CD4-positive, alpha-beta T cell (primary cell): ENCODE data around the gene MYB. TPM values are rescaled to one million over a fixed set of nuclear protein-coding genes. Genes with fewer than 3 reads are reported as not detected.
A peak's percentile ranks its signal among the peaks of the same experiment; 100 is the strongest.

Experiments
- ATAC-seq: fragments of 200-7000 bp; cut with Tn5 transposase; one replicate; pipeline ENCODE4 v1.10.0; 2022; ENCODE audit warnings: mild to moderate bottlenecking; ENCODE audit not compliant: poor library complexity
- CTCF ChIA-PET: fragments of 350-600 bp; sonication (Branson Sonifier 250); formaldehyde crosslinking; loops from one replicate; lab custom pipeline; 2021; ENCODE audit warnings: antibody characterized with exemption, inconsistent platforms; lab: Charles Lee
- POLR2A ChIA-PET: fragments of 350-600 bp; sonication (Branson Sonifier 250); formaldehyde crosslinking; loops from one replicate; lab custom pipeline; 2021; ENCODE audit warnings: antibody characterized with exemption, inconsistent platforms; lab: Charles Lee
- DNase-seq, 14 experiments: peaks; one replicate each; pipeline ENCODE4 v3.0.0-alpha.2; 2013 to 2020; ENCODE audit warnings: mixed read lengths in 2 of 14
- H3K27ac ChIP-seq, 2 donors: one replicate each; pipeline versions ENCODE4 v1.5.1 to v1.7.0; 2013; ENCODE audit warnings: low read length in 2 of 2, low read depth in 1 of 2, mild to moderate bottlenecking in 1 of 2
- H3K27me3 ChIP-seq, 2 experiments: 1 replicate in 1 of 2; 2 replicates in 1 of 2; pipeline versions ENCODE4 v1.6.1 to v1.7.0; 2013; ENCODE audit warnings: low read length in 2 of 2, control low read depth in 1 of 2, mild to moderate bottlenecking in 1 of 2, moderate library complexity in 1 of 2; ENCODE audit not compliant: insufficient read depth in 2 of 2, control insufficient read depth in 1 of 2
- H3K36me3 ChIP-seq: one replicate; pipeline ENCODE4 v1.6.1; 2013; ENCODE audit warnings: low read length, control low read depth; ENCODE audit not compliant: insufficient read depth
- H3K4me1 ChIP-seq: one replicate; pipeline ENCODE4 v1.6.1; 2013; ENCODE audit warnings: low read length, control low read depth; ENCODE audit not compliant: insufficient read depth
- H3K4me3 ChIP-seq: one replicate; pipeline ENCODE4 v1.5.1; 2013; ENCODE audit warnings: mild to moderate bottlenecking, low read length, moderate library complexity
- H3K9me3 ChIP-seq, 2 experiments: 1 replicate in 1 of 2; 2 replicates in 1 of 2; pipeline versions ENCODE4 v1.6.1 to v1.7.0; 2013; ENCODE audit warnings: low read length in 2 of 2, mild to moderate bottlenecking in 2 of 2, control low read depth in 1 of 2, moderate library complexity in 1 of 2; ENCODE audit not compliant: control insufficient read depth in 1 of 2, insufficient read depth in 1 of 2
- H3K27ac Mint-ChIP-seq: one replicate; pipeline ENCODE4 v1.8.0; 2020; ENCODE audit warnings: mixed read lengths
- H3K27me3 Mint-ChIP-seq: one replicate; pipeline ENCODE4 v1.8.0; 2021; ENCODE audit warnings: mixed read lengths
- H3K36me3 Mint-ChIP-seq: one replicate; pipeline ENCODE4 v1.8.0; 2021; ENCODE audit warnings: low read depth, mixed read lengths
- H3K4me1 Mint-ChIP-seq: one replicate; pipeline ENCODE4 v1.8.0; 2021; ENCODE audit warnings: low read depth, mixed read lengths
- H3K4me3 Mint-ChIP-seq: one replicate; pipeline ENCODE4 v1.8.0; 2020; ENCODE audit warnings: mild to moderate bottlenecking, mixed read lengths
- H3K9me3 Mint-ChIP-seq: one replicate; pipeline ENCODE4 v1.8.0; 2020; ENCODE audit warnings: mixed read lengths
- intact Hi-C, 2 experiments: fragments of 100-400 bp; cut with DNase I in 1 of 2; cut with micrococcal nuclease in 1 of 2; formaldehyde crosslinking; loops; one replicate each; pipeline versions ENCODE4 v1.15.1 to v1.9.0; 2023 to 2025; cut with DNase I, micrococcal nuclease
- total RNA-seq, 174 experiments: library from RNA in 2 of 174; stranded (reverse) in 2 of 174; gene quantifications; one replicate each; pipeline ENCODE4 v1.2.3 and lab custom pipeline; 2021 to 2026
- TF ChIP-seq, protein P1 (sequence below): fragments of 200-600 bp; IDR thresholded peaks from one replicate; pipeline ENCODE4 v1.8.0; 2022; ENCODE audit warnings: antibody characterized with exemption, mild to moderate bottlenecking

Gene MYB
- total RNA-seq, 2 experiments from 2014 or later, result 2.0 to 2.6 TPM

DNA sequence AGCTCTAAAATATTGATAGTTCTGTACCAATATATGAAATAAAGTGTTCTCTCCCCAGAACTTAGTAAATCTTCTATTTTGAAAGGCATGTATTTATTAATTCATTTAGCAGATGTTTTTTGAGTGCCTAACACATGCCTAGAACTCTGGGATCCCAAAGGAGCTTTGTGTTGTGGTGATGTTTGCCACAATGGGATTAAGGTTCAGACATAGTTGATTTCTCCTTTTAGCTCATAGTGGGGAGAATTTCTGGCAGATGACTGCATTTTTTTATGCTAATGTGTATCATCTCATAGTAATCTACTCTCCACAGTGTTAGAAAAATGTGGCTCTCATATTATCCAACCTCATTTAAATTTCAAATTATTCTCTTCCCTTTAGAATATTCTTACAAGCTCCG lies 21.7 kb downstream of the MYB start:
- no peak overlapping the region for H3K27ac Mint-ChIP-seq
- intact Hi-C loops, result no loop called here

DNA sequence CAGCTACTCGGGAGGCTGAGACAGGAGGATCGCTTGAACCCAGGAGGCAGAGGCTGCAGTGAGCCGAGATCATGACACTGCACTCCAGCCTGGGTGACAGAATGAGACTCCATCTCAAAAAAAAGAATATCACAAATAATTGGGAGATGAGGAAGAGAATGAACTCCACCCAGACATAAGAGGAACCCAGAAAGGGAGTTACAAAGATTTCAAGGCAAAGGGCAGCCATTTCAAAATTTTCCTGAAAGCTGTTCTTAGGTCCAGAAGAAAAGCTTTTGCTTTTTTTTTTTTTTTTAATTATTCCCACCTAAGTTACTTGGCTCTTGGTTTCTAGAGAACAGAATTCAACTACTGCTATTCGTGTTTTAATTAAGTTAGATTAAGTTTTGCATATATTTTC lies 23.8 kb downstream of the MYB start:
- TF ChIP-seq, protein P1, sequence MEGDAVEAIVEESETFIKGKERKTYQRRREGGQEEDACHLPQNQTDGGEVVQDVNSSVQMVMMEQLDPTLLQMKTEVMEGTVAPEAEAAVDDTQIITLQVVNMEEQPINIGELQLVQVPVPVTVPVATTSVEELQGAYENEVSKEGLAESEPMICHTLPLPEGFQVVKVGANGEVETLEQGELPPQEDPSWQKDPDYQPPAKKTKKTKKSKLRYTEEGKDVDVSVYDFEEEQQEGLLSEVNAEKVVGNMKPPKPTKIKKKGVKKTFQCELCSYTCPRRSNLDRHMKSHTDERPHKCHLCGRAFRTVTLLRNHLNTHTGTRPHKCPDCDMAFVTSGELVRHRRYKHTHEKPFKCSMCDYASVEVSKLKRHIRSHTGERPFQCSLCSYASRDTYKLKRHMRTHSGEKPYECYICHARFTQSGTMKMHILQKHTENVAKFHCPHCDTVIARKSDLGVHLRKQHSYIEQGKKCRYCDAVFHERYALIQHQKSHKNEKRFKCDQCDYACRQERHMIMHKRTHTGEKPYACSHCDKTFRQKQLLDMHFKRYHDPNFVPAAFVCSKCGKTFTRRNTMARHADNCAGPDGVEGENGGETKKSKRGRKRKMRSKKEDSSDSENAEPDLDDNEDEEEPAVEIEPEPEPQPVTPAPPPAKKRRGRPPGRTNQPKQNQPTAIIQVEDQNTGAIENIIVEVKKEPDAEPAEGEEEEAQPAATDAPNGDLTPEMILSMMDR, result no peak
- Mint-ChIP-seq H3K27ac (no peak overlapping the region), H3K9me3 (no peaks in the 10 kb centered on the region), H3K36me3 (peaks cover 32% of the 10 kb centered on the region), H3K27me3 (no peaks in the 10 kb centered on the region), H3K4me1 (peaks cover 8% of the 10 kb centered on the region), H3K4me3 (no peak overlapping the region)
- no peak overlapping the region for H3K4me3 ChIP-seq
- H3K36me3 ChIP-seq, result peaks cover 2% of the 10 kb centered on the region
- ChIA-PET POLR2A (interaction anchor here (1.4 kb wide), 1 partner anchor 31 kb away, joined by 3 read pairs; no protein-coding TSS in a partner anchor), CTCF (no interaction called here)
- ATAC-seq (no peak), DNase-seq (no peak)
- no peaks in the 10 kb centered on the region for H3K27me3 ChIP-seq
- intact Hi-C loops, result no loop called here
- no peaks in the 10 kb centered on the region for H3K9me3 ChIP-seq
- no peak overlapping the region for H3K27ac ChIP-seq
- H3K4me1 ChIP-seq, result peaks cover 6% of the 10 kb centered on the region

More for the DNA sequence above, 21.7 kb downstream of the MYB start:
- Histone ChIP-seq H3K36me3 (peaks cover 2% of the 10 kb centered on the region), H3K27ac (no peak overlapping the region), H3K4me3 (no peak overlapping the region), H3K27me3 (no peaks in the 10 kb centered on the region), H3K9me3 (no peaks in the 10 kb centered on the region), H3K4me1 (no peaks in the 10 kb centered on the region)
- ATAC-seq (no peak), DNase-seq (no peak)
- TF ChIP-seq, protein P1, result no peak
- H3K36me3 Mint-ChIP-seq, result peaks cover 27% of the 10 kb centered on the region
- POLR2A ChIA-PET, result no interaction called here
- H3K27me3 Mint-ChIP-seq, result no peaks in the 10 kb centered on the region
- H3K4me3 Mint-ChIP-seq, result no peak overlapping the region
- H3K4me1 Mint-ChIP-seq, result no peaks in the 10 kb centered on the region
- CTCF ChIA-PET, result interaction anchor here (1.0 kb wide), 1 partner anchor 16 kb away, joined by 4 read pairs; no protein-coding TSS in a partner anchor
- no peaks in the 10 kb centered on the region for H3K9me3 Mint-ChIP-seq

GRCh38 chr6:135209803-135210202 lies 28.7 kb downstream of the MYB start:
- TF ChIP-seq, protein P1, result no peak
- Mint-ChIP-seq H3K4me3 (peak overlapping the region; percentile 82), H3K27me3 (no peaks in the 10 kb centered on the region), H3K4me1 (peaks cover 39% of the 10 kb centered on the region), H3K36me3 (peaks cover 8% of the 10 kb centered on the region), H3K27ac (peak overlapping the region; percentile 87), H3K9me3 (no peaks in the 10 kb centered on the region)
- peak overlapping the region; percentile 45 for H3K4me3 ChIP-seq
- no peaks in the 10 kb centered on the region for H3K27me3 ChIP-seq
- no peaks in the 10 kb centered on the region for H3K9me3 ChIP-seq
- DNase-seq (peak in 5 of 14 experiments; percentile 9 to 54 (median 52)), ATAC-seq (peak; percentile 70)
- CTCF ChIA-PET, result interaction anchor here (1.1 to 1.7 kb wide), 3 partner anchors 12 to 155 kb away, joined by 3 to 6 read pairs (median 3); partner anchors contain the start of gene HBS1L
- POLR2A ChIA-PET, result interaction anchor here (0.8 to 1.7 kb wide), 9 partner anchors 9 to 88 kb away, joined by 3 to 8 read pairs (median 3); no protein-coding TSS in a partner anchor
- no peaks in the 10 kb centered on the region for H3K36me3 ChIP-seq
- peaks cover 20% of the 10 kb centered on the region for H3K4me1 ChIP-seq
- peak overlapping the region; percentile 2 to 31 for H3K27ac ChIP-seq
- intact Hi-C loops, result no loop called here
